Middle frontal gyrus (tissue), 1 donor: Measurements from ENCODE around the gene CYTH3.
"Not testable (repeated sequence)": the region's sequence is repeated elsewhere in the genome, so short reads cannot be mapped to it uniquely, and the experiment has no call there.

Experiments used
- DNase-seq: peaks from one replicate; pipeline ENCODE4 v3.0.0-alpha.2; 2015; ENCODE audit warnings: low spot score; ENCODE audit errors: extremely low spot score

CYTH3 gene

GRCh38 chr7:6154542-6155404, 117.7 kb downstream of the CYTH3 start:
- DNase-seq = no peak

GRCh38 chr7:6153646-6154541, 118.5 kb downstream of the CYTH3 start:
- DNase-seq = no peak

GRCh38 chr7:6151994-6152735, 120.3 kb downstream of the CYTH3 start:
- no peak for DNase-seq

- DNase-seq = not testable (repeated sequence)
These were observed 120.9 kb downstream of the CYTH3 start for GRCh38 chr7:6151527-6151926.

- no peak for DNase-seq
These were observed 122.4 kb downstream of the CYTH3 start for GRCh38 chr7:6149996-6150395.

GRCh38 chr7:6148724-6149360, 123.6 kb downstream of the CYTH3 start:
- DNase-seq = no peak

- no peak for DNase-seq
These were observed 124.8 kb downstream of the CYTH3 start for GRCh38 chr7:6147627-6148026.

- no peak for DNase-seq
These were observed 125.8 kb downstream of the CYTH3 start for GRCh38 chr7:6146666-6147065.

- DNase-seq = no peak
These were observed 128.4 kb downstream of the CYTH3 start for GRCh38 chr7:6143997-6144396.

GRCh38 chr7:6142871-6143380, 129.5 kb downstream of the CYTH3 start:
- no peak for DNase-seq

GRCh38 chr7:6139189-6139996, 133.0 kb downstream of the CYTH3 start:
- DNase-seq = no peak

- no peak for DNase-seq
These were observed 135.9 kb downstream of the CYTH3 start for GRCh38 chr7:6136475-6136874.

- no peak for DNase-seq
These were observed 139.2 kb downstream of the CYTH3 start for GRCh38 chr7:6133249-6133648.

GRCh38 chr7:6130007-6130587, 142.3 kb downstream of the CYTH3 start:
- no peak for DNase-seq

GRCh38 chr7:6128205-6128604, 144.2 kb downstream of the CYTH3 start:
- DNase-seq = no peak

GRCh38 chr7:6127110-6127490, 145.3 kb downstream of the CYTH3 start:
- no peak for DNase-seq

- DNase-seq = no peak
These were observed 148.6 kb downstream of the CYTH3 start for GRCh38 chr7:6123843-6124242.

- DNase-seq = no peak
These were observed 151.3 kb downstream of the CYTH3 start for GRCh38 chr7:6121141-6121540.

GRCh38 chr7:6117533-6117932, 154.9 kb downstream of the CYTH3 start:
- DNase-seq = no peak

GRCh38 chr7:6116211-6116610, 156.2 kb downstream of the CYTH3 start:
- no peak for DNase-seq
